B cell (primary cell): ENCODE measurements around the gene QKI. TPM values are rescaled to one million over a fixed set of nuclear protein-coding genes. Genes with fewer than 3 reads are reported as not detected.

ENCODE experiments used
- ATAC-seq: fragments of 200-7000 bp; cut with Tn5 transposase; one replicate; pipeline ENCODE4 v1.10.0; 2021; ENCODE audit warnings: low read depth, mild to moderate bottlenecking, moderate number of reproducible peaks, moderate library complexity
- CTCF ChIA-PET: fragments of 350-600 bp; sonication (Branson Sonifier 250); formaldehyde crosslinking; loops from one replicate; lab custom pipeline; 2021; ENCODE audit warnings: antibody characterized with exemption, inconsistent platforms; lab: Charles Lee
- POLR2A ChIA-PET: fragments of 350-600 bp; sonication (Branson Sonifier 250); formaldehyde crosslinking; loops from one replicate; lab custom pipeline; 2021; ENCODE audit warnings: antibody characterized with exemption; lab: Charles Lee
- DNase-seq: peaks from one replicate; pipeline ENCODE4 v3.0.0; 2013
- H2AFZ ChIP-seq: 2 replicates; pipeline ENCODE4 v1.6.1; 2012; ENCODE audit warnings: mild to moderate bottlenecking, low read depth, low read length; ENCODE audit not compliant: insufficient read depth, poor library complexity, severe bottlenecking
- H3K27ac ChIP-seq, 2 donors: 1 replicate in 1 of 2; 2 replicates in 1 of 2; pipeline ENCODE4 v1.5.1; 2012 to 2013; ENCODE audit warnings: low read length in 2 of 2, mild to moderate bottlenecking in 2 of 2, moderate library complexity in 1 of 2
- H3K27me3 ChIP-seq, 4 experiments: fragments of 200-600 bp in 1 of 4; sonication (generic) in 1 of 4; replicated peaks in 1 of 4; 1 replicate in 2 of 4; 2 replicates in 2 of 4; pipeline versions ENCODE4 v1.6.1 to v1.7.0; 2013 to 2016; ENCODE audit warnings: low read length in 3 of 4, mild to moderate bottlenecking in 2 of 4, mixed read lengths in 1 of 4, moderate library complexity in 1 of 4; ENCODE audit not compliant: insufficient read depth in 4 of 4, control insufficient read depth in 3 of 4; ENCODE audit errors: control extremely low read depth in 1 of 4
- H3K36me3 ChIP-seq, 2 experiments: replicated peaks in 1 of 2; 1 replicate in 1 of 2; 2 replicates in 1 of 2; pipeline versions ENCODE4 v1.6.1 to v1.7.1; 2013; ENCODE audit warnings: low read length in 1 of 2; ENCODE audit not compliant: insufficient read depth in 2 of 2, control insufficient read depth in 1 of 2; ENCODE audit errors: control extremely low read depth in 1 of 2, extremely low read depth in 1 of 2
- H3K4me1 ChIP-seq, 2 donors: fragments of 200-600 bp in 1 of 2; sonication (generic) in 1 of 2; 1 replicate in 1 of 2; 2 replicates in 1 of 2; pipeline versions ENCODE4 v1.5.1 to v1.6.1; 2013 to 2017; ENCODE audit warnings: low read length in 2 of 2; ENCODE audit not compliant: control insufficient read depth in 2 of 2, insufficient read depth in 2 of 2
- H3K4me2 ChIP-seq: replicated peaks from 2 replicates; pipeline ENCODE3; 2012; ENCODE audit warnings: mild to moderate bottlenecking, low read depth, low read length; ENCODE audit not compliant: poor library complexity, severe bottlenecking
- H3K4me3 ChIP-seq, 5 experiments: fragments of 200-600 bp in 1 of 5; sonication (generic) in 1 of 5; 1 replicate in 3 of 5; 2 replicates in 2 of 5; pipeline versions ENCODE4 v1.5.1 to v1.7.0; 2011 to 2016; ENCODE audit warnings: low read length in 4 of 5, mild to moderate bottlenecking in 4 of 5, low read depth in 2 of 5, control low read depth in 1 of 5, moderate library complexity in 1 of 5; ENCODE audit not compliant: insufficient read depth in 1 of 5; ENCODE audit errors: control extremely low read depth in 1 of 5, extremely low read depth in 1 of 5
- H3K79me2 ChIP-seq: fragments of 200-600 bp; sonication (generic); one replicate; pipeline ENCODE4 v1.6.0; 2016; ENCODE audit warnings: low read length; ENCODE audit not compliant: control insufficient read depth, insufficient read depth
- H3K9ac ChIP-seq: fragments of 200-600 bp; sonication (generic); 2 replicates; pipeline ENCODE4 v1.6.1; 2017; ENCODE audit warnings: mild to moderate bottlenecking, low read length, moderate library complexity
- H3K9me3 ChIP-seq, 3 donors: one replicate each; pipeline versions ENCODE4 v1.6.1 to v1.7.1; 2013; ENCODE audit warnings: low read length in 2 of 3; ENCODE audit not compliant: control insufficient read depth in 2 of 3, insufficient read depth in 1 of 3; ENCODE audit errors: control extremely low read depth in 1 of 3
- H4K20me1 ChIP-seq: 2 replicates; pipeline ENCODE4 v1.6.0; 2012; ENCODE audit warnings: mild to moderate bottlenecking, low read length; ENCODE audit not compliant: insufficient read depth, control insufficient read depth, poor library complexity, severe bottlenecking
- H3K27ac Mint-ChIP-seq: one replicate; pipeline ENCODE4 v1.8.0; 2021; ENCODE audit warnings: mixed read lengths
- H3K27me3 Mint-ChIP-seq: one replicate; pipeline ENCODE4 v1.8.0; 2021; ENCODE audit warnings: mixed read lengths
- H3K4me1 Mint-ChIP-seq: one replicate; pipeline ENCODE4 v1.8.0; 2021; ENCODE audit warnings: mixed read lengths
- H3K4me3 Mint-ChIP-seq: one replicate; pipeline ENCODE4 v1.8.0; 2021; ENCODE audit warnings: mixed read lengths
- H3K9me3 Mint-ChIP-seq: one replicate; pipeline ENCODE4 v1.8.0; 2022; ENCODE audit warnings: mixed read lengths; ENCODE audit not compliant: insufficient read depth
- EZH2 ChIP-seq: IDR thresholded peaks from 2 replicates; pipeline ENCODE4 v1.6.1; 2012; ENCODE audit warnings: borderline replicate concordance, low read depth, mild to moderate bottlenecking, moderate library complexity, low read length; ENCODE audit not compliant: insufficient read depth, poor library complexity, severe bottlenecking
- WGBS: methylation state at CpG from one replicate; pipeline ENCODE4 v1.1.5; 2013; ENCODE audit warnings: missing lambda C conversion rate; ENCODE audit not compliant: insufficient coverage; 5-methylcytosine and 5-hydroxymethylcytosine counted together
- intact Hi-C: fragments of 100-400 bp; cut with micrococcal nuclease; formaldehyde crosslinking; loops from one replicate; pipeline ENCODE4 v1.10.0; 2022
- polyA plus RNA-seq: library from polyadenylated mRNA; depleted of rRNA; stranded (reverse); fragments of >200 nt; gene quantifications from 2 replicates; pipeline ENCODE4 v1.2.3, GENCODE V29; 2012
- total RNA-seq, 2 donors: library from RNA; stranded (reverse); fragments of 120-200 nt in 1 of 2; gene quantifications; 1 replicate in 1 of 2; 2 replicates in 1 of 2; pipeline versions ENCODE4 v1.2.3 to v1.2.4, GENCODE V29; 2013 to 2022
- TF ChIP-seq, protein P1 (sequence below): fragments of 200-600 bp; IDR thresholded peaks from one replicate; pipeline ENCODE4 v1.8.0; 2022; ENCODE audit warnings: antibody characterized with exemption, mild to moderate bottlenecking

Gene QKI
- total and polyA plus RNA-seq, 2 donors (not counting 1 experiment from before 2014, with no cell fraction given), result 38.8 to 79.5 TPM

DNA sequence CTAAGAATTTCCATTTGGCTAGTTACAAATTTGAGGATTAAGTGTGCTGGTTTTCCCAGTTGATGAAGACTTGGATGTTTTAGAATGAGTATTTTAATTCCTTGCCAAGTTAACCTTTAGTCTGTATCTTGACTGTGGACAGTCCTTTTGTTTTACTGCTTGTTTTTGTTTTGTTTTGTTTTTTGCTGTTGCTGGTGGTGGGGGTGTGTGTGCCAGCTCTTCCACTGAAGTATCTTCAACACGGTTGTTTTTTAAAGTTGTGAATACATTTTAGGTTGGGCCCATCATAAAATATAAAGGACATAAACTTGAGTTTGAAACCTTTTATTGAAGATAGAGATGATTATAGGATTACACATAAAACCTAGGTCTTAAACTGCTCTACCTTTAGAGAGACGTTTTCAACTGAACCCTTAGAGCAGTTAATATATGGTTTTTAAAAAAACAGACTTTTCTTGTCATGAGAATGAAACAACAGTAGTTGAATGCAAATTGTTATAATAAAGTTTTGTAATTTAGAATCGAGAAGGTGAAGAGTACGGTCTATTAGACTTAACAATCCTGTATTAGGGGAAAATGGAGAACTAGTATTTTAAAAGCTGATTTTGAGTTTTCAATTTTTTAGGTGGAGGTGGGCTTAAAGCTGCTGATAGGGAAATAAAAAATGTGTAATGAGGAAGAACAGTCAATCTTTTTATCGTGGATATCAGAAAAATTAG, 4.0 kb downstream of the QKI start:
- no peak overlapping the region for H3K4me3 ChIP-seq
- peaks cover 43% of the 10 kb centered on the region for H4K20me1 ChIP-seq
- H3K27ac Mint-ChIP-seq, result no peak overlapping the region
- H3K79me2 ChIP-seq, result peaks cover 65% of the 10 kb centered on the region
- H3K4me2 ChIP-seq, result peak overlapping the region; percentile 3
- CTCF ChIA-PET, result interaction anchor here (0.7 to 1.3 kb wide), 3 partner anchors 8 to 538 kb away, joined by 3 to 6 read pairs (median 3); no protein-coding TSS in a partner anchor
- ATAC-seq (no peak), DNase-seq (no peak)
- H3K9ac ChIP-seq, result no peak overlapping the region
- peaks cover 8 to 26% of the 10 kb centered on the region in 2 donors for H3K4me1 ChIP-seq
- H3K36me3 ChIP-seq, result peaks cover 0 to 3% of the 10 kb centered on the region in 2 experiments
- POLR2A ChIA-PET, result no interaction called here
- H3K4me3 Mint-ChIP-seq, result no peak overlapping the region
- no peaks in the 10 kb centered on the region for H3K9me3 Mint-ChIP-seq
- H3K27me3 Mint-ChIP-seq, result no peaks in the 10 kb centered on the region
- no peaks in the 10 kb centered on the region for H3K27me3 ChIP-seq
- TF ChIP-seq EZH2, result no peak
- TF ChIP-seq, protein P1, sequence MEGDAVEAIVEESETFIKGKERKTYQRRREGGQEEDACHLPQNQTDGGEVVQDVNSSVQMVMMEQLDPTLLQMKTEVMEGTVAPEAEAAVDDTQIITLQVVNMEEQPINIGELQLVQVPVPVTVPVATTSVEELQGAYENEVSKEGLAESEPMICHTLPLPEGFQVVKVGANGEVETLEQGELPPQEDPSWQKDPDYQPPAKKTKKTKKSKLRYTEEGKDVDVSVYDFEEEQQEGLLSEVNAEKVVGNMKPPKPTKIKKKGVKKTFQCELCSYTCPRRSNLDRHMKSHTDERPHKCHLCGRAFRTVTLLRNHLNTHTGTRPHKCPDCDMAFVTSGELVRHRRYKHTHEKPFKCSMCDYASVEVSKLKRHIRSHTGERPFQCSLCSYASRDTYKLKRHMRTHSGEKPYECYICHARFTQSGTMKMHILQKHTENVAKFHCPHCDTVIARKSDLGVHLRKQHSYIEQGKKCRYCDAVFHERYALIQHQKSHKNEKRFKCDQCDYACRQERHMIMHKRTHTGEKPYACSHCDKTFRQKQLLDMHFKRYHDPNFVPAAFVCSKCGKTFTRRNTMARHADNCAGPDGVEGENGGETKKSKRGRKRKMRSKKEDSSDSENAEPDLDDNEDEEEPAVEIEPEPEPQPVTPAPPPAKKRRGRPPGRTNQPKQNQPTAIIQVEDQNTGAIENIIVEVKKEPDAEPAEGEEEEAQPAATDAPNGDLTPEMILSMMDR, result no peak
- H3K27ac ChIP-seq, result no peak overlapping the region
- WGBS, result 74% methylated on average over 3 of the region's 5 CpGs
- H3K9me3 ChIP-seq, result no peaks in the 10 kb centered on the region
- intact Hi-C loops, result loop anchor here (5.0 kb wide), 1 partner anchor 339 kb away; no protein-coding TSS in a partner anchor
- H3K4me1 Mint-ChIP-seq, result peaks cover 47% of the 10 kb centered on the region
- H2AFZ ChIP-seq, result no peak overlapping the region
